T1000 (cell line): Measurements from ENCODE around the gene TGFBR1.
"Not testable (repeated sequence)": the region's sequence is repeated elsewhere in the genome, so short reads cannot be mapped to it uniquely, and the experiment has no call there.

Experiments
- DNase-seq: peaks from one replicate; lab custom pipeline; 2025; ENCODE audit warnings: mixed read lengths; lab: John Stamatoyannopoulos, UW

TGFBR1 gene

DNA sequence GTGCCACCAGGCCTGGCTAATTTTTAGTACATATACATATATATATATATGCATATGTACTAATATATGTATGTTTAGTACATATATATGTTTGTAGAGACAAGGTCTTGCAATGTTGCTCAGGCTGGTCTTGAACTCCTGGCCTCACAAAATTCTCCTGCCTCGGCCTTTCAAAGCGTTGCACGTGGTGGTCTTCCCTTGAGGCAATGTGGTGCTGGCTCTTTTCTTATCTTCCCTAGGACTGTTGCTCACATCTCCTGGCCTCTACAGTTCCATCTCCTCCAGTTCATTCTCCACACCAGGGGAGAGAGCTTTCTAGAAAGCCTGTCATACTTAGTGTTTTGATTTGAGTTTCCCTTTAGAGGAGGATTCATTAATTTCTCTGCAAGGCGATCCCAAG lies 28.9 kb upstream of the TGFBR1 start:
- DNase-seq: no peak

DNA sequence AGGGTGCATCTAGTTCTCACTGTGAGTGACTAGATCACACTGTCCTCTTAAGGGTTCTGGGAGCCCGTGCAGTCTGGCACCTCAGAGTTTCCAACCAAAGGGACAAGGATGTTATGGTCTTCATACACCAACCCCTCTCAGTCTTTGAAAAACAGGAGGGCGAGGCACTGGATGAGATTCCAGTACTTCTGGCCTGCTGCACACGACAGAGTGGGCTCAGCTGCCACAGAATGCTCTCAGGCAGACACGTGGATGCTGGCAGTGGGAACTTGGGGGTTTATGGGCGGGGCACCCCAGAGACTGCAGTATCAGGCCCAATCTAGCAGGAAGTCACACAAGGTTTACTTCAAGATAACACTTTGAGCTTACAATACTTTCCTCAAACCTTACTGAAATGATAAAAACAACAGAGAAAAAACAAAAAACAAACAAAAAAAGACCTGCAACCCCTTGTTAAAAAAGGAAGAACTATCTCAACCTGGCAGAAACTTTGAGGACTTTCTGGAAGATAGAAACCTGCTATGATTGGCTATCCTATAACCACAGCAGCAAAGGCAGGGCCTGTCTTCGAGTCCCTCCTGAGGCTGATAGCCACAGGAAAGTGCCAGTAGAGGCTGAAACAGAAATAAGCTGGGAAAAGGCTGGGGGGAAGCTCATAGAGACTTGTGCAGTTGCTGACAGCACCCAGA lies 28.3 kb upstream of the TGFBR1 start:
- no peak for DNase-seq

- DNase-seq: no peak
Observed at GRCh38 chr9:99078717-99079116, 26.2 kb upstream of the TGFBR1 start.

GRCh38 chr9:99079542-99079941 lies 25.4 kb upstream of the TGFBR1 start:
- DNase-seq: no peak

- no peak for DNase-seq
Observed at GRCh38 chr9:99083051-99083450, 21.9 kb upstream of the TGFBR1 start.

DNA sequence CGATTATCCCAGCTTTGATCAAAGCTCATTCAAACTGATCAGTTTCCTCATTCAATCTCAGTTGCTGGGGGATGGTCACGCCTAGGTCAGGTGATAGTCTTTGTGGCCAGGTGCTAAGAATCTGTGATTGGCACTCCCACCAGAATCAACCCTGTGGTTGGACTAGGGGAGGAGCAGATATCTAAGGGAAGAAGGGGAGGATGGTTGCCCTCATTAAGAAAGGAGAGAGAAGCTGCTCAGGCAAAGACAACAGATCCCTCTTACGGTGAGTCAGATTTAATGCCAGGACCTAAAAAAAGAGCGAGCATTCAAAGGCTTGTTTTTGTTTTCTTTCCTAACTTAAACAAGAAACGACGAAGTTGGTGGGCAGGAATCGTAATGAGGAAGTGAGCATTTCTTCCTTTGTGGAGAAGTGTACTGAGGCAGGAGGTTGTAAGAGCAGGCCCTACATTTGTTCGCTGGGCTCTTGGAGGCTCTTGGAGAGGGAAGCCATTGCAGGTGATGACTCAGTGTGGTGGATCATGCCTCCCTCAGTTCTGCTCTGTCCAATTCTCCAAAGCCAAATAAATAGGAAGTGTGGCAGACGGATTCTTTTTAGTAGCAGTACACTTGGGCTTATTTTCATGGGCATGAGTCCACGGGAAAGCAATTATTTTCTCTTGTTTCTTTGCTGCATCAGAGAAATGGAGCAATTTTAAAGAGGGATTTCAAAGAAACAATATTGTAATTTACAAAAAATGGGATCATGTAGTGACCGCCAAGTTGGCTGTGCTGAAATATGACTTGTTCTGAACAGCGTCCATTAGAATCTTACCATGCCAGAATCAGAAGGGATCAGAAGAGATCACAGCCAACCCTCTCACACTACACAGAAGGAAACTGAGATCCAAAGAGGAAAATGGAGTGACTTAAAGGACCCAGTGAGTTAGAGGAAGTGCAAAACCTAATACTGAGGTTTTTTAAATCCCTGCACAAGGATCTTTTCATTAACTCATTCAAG lies 18.7 kb upstream of the TGFBR1 start:
- peak; percentile 14 for DNase-seq

- no peak for DNase-seq
Observed at GRCh38 chr9:99087462-99087861, 17.5 kb upstream of the TGFBR1 start.

GRCh38 chr9:99090336-99091130 lies 14.4 kb upstream of the TGFBR1 start:
- no peak for DNase-seq

DNA sequence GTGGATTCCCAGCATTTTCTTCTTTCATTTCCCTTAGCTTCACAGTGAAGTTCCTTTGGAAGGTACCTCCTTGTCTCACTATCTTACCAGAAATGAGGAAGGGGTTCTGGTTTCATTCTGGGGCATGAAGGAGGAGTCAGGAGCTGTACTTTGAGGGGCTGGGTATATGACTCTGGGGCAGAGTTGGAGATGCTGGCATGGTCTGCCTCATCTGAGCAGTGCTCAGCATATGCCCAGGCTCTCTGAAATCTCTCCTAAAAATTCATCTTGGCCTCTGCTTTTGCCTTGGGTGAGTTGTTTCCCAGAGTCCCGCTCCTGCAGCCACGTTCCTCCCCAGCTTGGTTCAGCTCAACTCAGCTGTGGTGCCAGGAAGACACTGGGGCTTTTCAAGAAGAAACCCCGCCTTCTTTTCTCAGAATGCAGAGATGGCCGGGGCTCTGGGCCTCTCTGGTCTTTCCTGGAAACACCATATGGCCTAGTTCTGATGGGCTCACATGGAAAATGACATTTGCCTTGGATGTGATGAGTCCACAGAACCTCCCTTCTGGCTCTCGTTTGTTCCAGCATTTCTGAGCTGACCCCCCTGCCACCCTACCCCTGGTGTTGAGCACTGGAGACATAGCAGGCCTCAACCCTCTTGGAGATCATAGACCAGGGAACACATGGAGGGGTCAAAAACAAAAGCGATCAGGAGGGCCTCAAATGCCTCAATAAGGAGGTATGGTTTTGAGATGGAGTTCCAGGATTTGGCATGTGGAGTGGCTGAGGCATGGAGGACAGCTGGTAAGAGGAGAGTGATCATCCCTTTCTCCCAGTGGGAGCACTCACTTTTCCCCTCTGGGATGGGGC lies 12.0 kb upstream of the TGFBR1 start:
- no peak for DNase-seq

GRCh38 chr9:99093492-99093791 lies 11.5 kb upstream of the TGFBR1 start:
- DNase-seq: no peak

DNA sequence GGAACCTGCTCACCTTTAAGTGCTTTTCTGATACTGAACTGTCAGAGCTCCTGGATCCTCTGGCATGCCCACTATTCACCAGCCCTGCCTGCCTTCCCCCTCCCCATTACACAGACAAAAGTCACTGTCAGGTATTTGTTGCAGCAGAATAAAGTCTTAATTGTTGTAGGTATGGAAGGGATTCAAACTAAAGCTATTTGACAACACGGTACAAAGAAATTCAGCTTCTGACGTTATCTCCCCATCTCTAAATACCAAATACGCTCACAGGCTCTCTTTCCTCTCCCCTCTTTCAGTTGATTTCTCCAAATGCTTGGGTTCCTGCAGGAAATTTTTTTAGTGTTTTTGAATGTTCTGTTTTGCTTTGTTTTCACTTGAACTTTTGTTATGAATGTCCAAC lies 9.3 kb upstream of the TGFBR1 start:
- no peak for DNase-seq

GRCh38 chr9:99096409-99096808 lies 8.5 kb upstream of the TGFBR1 start:
- DNase-seq: no peak

- not testable (repeated sequence) for DNase-seq
Observed at GRCh38 chr9:99099806-99100585, 4.9 kb upstream of the TGFBR1 start.

DNA sequence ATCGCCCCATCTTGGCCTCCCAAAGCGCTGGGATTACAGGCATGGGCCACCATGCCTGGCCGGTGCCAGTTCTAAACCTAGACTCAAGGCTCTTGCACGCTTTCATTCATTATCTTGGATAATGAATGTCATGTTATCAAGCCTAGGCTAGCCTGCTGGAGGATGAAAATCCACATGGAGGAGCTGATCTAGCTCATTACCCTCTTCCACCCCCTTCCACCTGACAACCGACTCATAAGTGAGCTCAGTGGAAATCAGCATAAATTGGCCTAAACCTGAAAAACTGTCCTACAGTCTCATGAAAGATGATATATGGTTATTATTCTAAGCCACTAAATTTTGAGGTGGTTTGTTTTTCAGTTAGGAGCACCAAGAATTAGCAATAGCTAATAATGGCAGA lies 3.6 kb upstream of the TGFBR1 start:
- no peak for DNase-seq

DNA sequence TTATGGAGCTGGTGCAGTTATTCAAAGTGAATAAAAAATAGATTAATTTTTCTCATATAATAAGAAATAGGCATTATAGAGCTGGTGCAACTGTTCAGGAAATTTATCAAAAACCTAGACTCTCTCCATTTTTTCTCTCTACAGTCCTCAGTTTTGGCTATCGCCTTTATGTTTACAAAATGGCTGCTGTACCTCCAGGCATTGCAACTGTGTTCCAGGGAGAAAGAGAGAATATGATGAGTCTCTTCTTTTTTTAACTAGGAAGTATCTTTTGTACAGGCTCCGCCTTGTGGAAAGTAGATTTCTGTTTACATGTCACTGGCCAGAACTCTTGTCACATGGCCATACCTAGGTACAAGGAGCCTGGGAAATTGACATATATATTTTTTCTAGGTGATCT lies 3.1 kb upstream of the TGFBR1 start:
- DNase-seq: no peak

DNA sequence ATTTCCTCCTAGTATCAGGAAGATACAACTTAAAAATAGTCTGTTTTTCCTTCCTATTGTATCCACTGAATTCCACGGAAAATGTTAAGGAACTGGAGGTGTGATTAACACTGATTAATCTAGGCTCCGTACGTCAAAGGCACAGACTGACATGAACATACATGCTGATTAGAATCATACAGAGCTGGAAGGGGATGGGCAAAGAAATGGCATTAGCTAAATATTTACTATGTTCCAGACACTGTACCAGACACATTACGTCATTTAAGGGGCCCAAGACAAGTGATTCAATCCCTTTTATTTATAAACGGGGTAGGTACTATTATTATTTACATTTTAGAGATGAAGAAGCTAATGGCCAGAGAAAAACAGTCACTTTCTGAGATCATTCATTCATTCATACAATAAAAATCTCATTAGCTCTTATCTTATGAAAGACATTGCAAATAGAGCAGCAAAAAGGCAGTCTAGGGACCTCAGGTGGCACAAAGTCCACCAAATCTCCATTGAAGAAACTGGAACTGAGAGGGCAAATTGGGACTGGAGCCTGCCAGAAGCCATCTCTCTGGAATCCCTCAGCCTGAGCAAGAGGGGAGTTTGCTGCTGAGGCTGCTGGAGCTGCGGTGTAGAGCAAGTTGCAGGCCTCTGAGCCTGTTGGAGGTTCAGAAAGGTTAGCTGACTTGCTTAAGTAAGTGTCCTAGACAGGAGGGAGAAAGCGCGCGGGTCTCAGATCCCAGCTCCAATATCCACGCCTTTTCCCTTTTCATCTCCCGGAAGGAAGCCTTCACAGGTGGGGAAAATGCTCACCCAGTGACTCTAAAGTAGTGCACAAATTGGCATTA lies 1.6 kb upstream of the TGFBR1 start:
- no peak for DNase-seq

GRCh38 chr9:99103901-99104458 lies 933 bp upstream of the TGFBR1 start:
- no peak for DNase-seq

GRCh38 chr9:99105152-99106043 lies 485 bp downstream of the TGFBR1 start:
- peak; percentile 55 for DNase-seq

- no peak for DNase-seq
Observed at GRCh38 chr9:99106044-99106375, 1.1 kb downstream of the TGFBR1 start.
